KG1 (cell line): ENCODE results near the gene PRKAR1B.
"Not testable (repeated sequence)": the region's sequence is repeated elsewhere in the genome, so short reads cannot be mapped to it uniquely, and the experiment has no call there.

Experiments used
- DNase-seq: peaks from one replicate; lab custom pipeline; 2025; lab: John Stamatoyannopoulos, UW

PRKAR1B gene

DNA sequence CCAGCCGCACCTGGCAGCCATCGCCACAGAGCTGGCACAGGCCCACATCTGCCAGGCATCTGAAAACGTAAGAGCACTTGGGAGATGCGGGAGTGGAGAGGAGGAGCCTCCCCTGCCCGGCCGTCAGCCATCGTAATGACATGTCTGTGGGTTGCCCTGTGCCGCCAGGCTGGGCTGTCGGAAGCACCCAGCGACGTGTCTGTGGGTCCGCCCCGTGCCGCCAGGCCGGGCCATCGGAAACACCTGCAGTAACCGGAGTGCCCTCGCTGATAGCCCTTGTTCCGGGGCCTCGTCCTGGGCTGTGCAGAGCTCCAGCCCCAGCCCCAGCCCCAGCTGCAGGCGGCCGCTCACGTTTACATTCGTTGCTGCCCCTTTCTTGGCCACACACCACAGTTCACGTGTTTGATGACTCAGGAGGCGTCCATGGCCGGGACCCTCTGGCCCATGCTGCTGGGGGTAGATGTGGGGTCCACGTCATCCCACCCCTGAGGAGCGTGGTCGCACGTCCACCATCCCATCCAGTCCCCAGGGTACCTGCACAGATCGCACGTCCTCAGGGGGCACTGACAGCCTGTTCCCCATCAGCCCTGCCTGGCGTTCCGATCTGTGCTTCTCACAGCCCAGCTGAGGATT is 30.0 kb upstream of the PRKAR1B start:
- no peak for DNase-seq

DNA sequence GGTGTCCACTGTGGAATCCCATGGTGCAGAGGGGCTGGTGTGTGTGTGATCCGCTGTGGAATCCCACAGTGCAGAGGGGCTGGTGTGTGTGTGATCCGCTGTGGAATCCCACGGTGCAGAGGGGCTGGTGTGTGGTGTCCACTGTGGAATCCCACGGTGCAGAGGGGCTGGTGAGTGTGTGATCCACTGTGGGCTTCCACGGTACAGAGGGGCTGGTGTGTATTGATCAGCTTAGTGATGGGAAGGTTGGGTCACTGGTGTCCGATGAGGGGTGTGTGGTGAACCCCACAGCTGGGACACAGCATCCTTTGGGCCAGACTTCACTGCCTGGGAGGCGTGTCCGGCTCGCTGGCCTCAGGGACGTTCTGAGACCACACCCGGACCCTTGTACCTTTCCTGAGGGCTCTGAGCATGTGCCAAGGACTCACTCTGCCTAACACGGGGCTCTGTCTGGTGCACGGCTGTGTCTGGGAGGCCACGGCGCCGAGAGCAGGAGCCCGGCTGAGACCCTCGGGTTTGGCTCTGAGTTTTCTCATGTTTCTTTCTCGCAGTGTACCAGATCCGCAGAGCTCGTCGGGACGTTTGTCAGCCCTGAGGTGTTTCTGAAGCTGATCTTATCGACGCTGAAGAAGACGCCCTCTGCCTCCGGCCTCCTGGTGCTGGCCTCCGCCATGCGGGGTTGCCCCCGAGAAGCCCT is 29.3 kb upstream of the PRKAR1B start:
- no peak for DNase-seq

DNA sequence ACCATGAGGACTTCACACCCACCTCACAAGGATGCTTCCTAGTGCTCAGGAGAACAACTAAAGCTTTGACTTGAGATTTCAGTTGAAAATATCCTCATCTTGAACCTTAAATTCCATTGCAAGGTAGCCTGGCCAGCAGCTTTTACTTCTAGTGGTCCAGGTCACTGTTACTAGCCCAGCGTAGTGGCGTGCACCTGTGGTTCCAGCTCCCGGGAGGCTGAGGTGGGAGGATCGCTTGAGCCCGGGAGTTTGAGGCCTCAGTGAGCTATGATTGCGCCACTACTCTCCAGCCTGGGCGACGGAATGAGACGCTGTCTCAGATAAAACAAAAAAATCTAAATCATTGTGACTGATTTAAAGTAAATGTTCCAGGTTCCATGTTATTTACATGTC is 28.3 kb upstream of the PRKAR1B start:
- DNase-seq = no peak

DNA sequence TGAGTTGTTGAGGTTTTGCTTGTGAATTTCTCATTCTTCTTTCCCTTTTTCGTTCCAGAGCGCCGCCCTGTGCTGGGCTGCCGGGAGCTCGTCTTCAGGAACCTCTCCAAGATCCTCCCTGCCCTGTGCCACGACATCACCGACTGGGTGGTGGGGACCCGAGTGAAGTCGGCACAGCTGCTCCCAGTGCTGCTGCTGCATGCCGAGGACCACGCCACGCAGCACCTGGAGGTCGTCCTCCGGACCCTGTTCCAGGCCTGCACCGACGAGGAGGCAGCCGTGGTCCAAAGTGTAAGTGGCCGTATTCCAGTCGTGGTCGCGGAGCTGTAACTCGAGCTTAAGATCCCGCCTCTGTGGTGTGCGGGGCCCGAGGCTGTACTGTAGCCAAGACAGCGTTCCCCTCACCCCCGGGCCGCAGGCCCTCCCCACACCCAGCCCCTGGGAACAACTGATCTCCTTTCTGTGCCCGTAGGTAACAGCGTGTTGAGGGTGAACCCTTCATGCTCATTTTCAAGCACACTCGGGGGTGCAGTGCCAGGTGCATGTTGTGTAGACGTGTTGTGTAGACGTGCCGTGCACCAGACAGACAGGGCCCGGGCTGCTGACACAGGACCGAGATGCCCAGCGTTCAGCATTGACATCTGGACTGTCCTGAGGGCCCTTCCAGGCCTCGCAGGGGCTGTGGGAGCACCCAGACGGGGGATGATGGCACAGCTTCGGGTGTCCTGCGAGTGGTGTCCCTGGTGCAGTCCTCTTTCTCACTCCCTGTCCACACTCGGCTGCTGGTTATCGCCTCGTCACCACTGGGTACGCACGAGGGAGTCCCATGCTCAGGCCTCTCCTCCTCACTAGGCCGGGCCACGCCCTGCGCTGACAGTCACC is 27.7 kb upstream of the PRKAR1B start:
- no peak for DNase-seq

DNA sequence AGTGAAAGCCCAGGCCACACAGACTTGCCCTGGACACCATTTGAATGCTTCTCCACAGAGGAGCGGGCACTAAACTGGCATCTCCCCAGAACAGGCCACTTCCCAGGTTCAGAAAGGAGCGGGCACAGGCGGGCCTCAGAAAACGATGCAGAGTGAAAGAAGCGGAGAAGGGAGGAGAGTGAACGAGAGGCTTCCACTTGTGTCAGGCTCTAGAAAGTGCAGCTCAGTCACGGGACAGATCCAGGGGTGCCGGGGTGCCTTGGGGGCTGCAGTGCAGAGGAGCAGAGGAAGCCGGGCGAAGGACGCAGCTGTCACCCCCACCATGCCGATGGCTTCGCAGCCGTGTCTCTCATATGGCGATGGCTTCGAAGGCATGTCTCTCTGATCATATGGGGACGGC is 26.1 kb upstream of the PRKAR1B start:
- DNase-seq = no peak

DNA sequence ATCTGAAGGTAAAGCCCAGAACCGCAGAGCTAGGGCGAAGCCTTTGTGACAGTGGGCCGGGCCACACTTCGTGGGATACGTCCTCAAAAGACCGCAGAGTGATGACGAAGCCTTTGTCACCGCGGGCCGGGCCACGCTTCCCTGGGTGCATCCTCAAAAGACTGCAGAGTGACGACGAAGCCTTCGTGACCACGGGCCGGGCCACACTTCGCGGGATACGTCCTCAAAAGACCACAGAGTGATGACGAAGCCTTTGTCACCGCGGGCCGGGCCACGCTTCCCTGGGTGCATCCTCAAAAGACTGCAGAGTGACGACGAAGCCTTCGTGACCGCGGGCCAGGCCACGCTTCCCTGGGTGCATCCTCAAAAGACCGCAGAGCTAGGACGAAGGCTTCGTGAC is 25.2 kb upstream of the PRKAR1B start:
- DNase-seq = not testable (repeated sequence)

DNA sequence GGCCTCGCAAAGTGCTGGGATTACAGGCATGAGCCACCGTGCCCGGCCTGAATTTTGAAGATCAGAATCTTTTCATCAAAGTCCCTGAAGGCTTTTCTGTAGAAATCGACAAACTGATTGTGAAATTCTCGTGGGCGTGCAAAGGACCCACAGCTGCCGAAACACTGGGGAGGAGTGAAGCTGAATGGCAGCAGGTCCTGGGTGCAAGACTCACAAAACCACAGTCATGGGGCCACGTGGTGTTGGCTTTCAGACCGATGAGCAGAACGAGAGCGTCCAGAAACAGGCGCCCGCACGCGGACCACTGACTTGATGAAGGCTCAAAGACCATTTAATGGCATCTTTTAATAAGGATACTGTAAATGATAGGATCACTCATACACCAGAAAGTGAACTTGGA is 24.7 kb upstream of the PRKAR1B start:
- DNase-seq = no peak

DNA sequence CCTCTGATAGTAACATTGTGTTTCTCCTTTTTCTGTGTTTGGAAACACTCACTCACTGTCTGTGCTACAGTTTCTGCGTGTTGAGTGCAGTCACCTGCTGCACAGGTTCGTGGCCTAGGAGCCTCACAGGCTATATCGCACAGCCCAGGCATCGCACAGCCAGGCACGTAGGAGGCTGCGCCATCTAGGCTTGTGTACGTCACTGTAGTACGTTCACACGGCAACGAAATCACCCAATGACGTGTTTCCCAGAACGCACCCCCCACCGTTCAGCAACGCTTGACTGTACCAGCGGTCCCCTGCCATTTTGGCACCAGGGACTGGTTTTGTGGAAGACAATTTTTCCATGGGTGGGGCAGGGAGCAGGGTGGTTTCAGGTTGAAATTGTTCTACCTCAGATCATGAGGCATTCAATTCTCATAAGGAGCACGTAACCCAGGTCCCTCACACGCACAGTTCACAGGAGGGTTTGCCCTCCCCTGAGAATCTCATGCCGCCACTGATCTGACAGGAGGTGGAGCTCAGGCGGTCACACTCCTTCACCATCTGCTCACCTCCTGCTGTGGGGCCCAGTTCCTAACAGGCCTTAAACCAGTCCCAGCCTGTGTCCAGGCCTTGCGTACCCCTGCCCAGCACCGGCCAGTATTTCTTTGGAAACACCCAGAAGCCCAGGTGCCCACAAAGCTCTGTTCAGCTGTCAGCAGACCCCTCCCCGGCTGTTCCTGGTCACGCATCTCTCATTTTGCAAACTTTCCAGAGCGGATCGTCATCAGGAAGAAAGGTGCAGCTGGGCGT is 23.2 kb upstream of the PRKAR1B start:
- no peak for DNase-seq

DNA sequence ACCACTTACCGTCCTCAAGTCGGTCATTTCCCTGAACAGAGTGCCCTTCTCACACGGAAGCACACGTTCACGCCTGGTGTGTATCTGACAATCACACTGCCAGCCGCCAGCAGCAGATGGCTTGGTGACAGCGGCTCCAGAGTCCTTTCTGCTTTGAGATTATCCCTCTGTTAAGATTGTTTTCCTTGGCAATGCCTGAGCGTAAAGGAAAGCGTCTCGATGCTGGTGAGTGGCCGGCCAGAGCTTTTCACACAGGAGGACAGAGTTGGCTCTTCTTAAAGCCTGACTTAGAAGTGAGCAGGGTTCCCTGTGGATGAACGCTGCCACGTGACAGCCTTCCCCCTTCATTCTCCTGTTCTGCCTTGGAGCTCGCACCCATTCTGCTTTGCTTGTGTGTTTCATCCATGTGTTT is 22.1 kb upstream of the PRKAR1B start:
- DNase-seq = no peak

DNA sequence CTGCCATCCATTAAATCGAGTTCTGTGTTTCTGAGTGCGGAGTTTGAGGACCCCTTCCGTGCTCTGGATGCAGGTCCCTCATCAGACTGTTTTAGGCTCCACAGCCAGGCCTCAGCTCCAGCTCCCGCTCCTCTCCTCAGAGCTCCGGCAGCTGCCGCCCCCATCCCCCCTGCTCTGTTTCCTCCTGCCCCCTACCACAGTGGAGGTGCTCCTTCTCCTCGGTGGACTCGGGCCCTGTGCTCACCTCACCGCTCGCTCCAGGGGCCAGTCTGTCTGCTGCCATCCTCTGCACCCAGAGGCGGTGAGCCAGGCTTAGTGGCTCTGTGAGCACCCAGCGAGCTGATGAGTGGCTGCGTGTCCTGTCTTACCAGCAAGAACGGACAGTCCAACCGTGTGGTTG is 21.4 kb upstream of the PRKAR1B start:
- no peak for DNase-seq

DNA sequence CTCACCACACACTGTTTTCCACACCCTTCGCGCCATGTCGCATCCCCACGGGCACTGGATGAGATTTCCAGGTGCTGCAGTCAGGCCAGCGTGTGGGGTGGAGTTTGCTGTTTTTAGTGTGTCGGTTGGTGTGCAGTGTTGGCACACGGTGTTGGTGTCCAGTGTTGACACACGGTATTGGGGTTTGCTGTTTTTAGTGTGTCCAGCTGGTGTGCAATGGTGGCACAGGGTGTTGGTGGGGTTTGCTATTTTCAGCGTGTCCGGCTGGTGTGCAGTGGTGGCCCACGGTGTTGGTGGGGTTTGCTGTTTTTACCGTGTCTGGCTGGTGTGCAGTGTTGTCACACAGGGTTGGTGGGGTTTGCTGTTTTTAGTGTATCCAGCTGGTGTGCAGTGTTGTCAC is 20.1 kb upstream of the PRKAR1B start:
- no peak for DNase-seq

DNA sequence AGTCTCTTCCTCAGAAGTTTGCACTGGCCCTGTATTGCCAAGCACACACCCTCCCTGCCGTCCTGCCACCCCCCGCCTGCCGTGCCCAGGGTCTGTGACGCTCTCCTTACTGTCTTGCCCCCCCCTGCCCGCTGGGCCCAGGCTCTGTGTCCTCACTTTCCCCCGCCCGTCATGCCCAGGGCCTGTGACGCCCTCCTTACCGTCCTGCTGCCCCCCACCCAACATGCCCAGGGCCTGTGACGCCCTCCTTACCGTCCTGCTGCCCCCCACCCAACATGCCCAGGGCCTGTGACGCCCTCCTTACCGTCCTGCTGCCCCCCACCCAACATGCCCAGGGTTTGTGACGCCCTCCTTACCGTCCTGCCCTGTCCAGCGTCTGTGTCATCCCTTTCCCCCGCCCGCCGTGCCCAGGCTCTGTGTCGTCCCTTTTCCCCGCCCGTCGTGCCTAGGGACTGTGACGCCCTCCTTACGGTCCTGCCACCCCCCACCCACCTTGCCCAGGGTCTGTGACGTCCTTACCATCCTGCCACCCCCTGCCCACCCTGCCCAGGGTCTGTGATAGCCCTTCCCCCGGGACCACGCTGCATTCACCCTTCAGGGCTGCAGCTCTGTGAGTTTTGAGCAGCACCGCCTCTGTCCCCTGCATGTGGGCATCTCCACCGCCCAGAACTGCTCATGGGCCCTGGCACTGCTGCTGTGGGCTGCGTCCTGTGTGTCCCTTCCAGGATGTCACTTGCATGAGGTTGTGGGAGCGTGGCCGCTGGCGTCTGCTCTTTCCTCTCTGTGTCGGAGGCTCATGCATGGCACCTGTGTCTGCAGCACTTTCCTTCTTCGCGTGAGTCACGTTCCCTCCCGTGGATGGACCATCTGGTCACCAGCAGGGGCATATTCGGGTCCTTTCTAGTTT is 19.3 kb upstream of the PRKAR1B start:
- no peak for DNase-seq

DNA sequence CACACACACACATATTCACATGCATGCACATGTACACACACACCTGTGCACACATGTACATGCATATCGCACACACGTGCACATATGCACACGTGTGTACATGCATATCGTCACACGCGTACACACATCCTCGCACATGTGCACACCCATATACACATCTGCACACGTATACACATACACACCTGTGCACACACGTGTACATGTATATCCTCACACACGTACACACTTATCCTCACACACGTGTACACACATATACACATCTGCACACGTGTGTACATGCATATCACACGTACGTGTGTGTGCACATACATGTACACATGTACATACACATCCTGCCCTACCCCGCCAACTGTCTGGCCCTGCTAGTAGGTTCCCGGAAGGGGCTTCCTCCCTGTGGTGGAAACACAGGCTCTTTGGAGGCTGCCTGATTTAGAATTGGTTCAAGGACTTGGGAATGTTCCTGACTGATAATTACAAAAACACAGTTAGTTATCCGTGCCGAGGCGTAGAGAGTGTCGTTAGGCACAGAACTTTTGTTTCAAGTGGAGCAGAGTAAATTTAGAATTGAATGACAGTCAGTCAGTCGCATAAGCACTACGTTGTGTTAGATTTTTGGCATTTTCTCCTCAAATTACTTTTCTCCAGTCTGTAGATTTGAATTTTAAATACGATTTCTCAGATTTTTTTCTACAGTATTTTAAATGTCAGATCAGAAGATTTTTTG is 18.5 kb upstream of the PRKAR1B start:
- no peak for DNase-seq

DNA sequence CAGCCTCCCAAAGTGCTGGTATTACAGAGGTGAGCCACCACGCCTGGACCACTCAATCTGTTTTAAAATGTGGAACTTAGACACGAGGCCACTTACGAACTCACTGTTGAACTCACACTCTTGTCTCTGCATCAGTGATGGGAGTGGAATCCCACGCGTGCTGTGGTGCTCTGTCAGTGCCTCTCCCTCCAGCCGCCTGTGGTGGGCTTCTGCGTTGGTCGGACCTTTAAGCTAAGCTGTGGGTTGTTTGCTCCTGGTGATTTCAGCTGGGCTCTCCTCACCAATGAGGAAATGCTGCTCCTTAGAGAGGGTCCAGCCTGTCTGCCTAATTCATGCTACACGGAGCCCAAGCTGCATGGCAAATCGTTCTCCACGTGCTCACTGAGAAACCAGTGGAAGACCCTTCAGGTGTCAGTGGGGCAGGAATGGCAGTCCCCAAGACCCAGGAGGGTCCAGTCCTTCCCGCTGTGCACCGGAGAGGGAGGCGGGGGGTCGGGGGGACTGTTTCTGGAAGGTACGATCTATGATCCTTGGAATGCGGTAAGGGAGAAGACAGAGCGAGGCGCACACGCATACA is 17.9 kb upstream of the PRKAR1B start:
- no peak for DNase-seq

DNA sequence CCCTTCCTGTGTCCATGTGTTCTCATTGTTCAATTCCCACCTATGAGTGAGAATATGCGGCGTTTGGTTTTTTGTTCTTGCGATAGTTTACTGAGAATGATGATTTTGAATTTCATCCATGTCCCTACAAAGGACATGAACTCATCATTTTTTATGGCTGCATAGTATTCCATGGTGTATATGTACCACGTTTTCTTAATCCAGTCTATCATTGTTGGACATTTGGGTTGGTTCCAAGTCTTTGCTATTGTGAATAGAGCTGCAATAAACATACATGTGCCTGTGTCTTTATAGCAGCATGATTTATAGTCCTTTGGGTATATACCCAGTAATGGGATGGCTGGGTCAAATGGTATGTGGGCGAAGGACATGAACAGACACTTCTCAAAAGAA is 17.0 kb upstream of the PRKAR1B start:
- DNase-seq = not testable (repeated sequence)

DNA sequence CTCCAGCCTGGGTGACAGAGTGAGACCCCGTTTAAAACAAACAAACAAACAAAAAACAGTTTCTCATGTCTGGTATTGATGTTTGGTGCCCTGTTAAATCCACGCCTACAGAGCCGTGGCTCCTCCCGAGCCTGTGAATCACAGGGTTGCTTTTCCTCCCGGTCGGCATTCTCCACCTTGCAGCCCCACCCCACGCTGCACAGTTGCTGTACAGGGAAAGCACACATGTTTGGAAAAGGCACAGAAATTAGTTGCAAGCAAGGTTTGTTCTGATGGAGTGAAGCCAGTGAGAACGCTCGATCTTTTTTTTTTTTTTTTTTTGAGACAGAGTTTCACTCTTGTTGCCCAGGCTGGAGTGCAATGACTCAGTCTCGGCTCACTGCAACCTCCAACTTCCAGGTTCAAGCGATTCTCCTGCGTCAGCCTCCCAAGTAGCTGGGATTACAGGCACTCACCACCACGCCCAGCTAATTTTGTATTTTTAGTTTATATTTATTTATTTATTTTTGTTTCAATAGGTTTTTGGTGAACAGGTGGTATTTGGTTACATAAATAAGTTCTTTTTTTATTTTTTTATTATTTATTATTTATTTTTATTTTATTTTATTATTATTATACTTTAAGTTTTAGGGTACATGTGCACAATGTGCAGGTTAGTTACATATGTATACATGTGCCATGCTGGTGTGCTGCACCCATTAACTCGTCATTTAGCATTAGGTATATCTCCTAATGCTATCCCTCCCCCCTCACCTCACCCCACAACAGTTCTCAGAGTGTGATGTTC is 16.5 kb upstream of the PRKAR1B start:
- not testable (repeated sequence) for DNase-seq

DNA sequence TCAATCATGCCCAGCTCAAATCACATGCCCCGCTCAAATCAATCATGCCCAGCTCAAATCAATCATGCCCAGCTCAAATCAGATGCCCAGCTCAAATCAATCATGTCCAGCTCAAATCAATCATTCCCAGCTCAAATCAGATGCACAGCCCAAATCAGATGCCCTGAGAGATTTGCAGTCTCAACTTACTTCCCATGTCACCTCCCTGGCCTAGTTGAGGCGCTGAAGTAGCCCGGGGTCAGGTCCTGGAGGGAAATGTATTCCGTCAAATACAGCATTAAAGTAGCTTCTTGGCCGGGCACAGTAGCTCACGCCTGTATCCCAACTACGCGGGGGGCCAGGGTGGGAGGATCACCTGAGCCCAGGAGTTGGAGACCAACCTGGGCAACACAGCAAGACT is 15.7 kb upstream of the PRKAR1B start:
- no peak for DNase-seq

DNA sequence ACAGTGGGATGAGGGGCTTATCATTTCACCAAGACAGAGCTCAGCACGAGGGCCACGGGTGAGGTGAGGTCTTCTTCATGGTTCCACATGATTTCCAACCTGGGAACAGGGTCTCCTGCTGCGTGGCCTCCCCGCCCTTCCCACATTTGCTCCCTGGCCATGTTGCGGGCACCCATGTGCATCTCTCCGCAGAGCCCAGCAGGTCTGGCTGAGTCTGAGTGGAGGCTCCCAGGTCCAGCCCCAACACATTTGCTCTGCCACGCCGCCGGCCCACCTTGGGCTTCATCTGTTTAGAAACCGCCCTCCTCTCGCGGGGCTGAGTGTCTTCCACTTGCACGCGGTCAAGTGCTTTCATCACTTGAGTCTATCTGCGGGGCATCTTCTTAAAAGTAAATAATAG is 14.8 kb upstream of the PRKAR1B start:
- DNase-seq = no peak

DNA sequence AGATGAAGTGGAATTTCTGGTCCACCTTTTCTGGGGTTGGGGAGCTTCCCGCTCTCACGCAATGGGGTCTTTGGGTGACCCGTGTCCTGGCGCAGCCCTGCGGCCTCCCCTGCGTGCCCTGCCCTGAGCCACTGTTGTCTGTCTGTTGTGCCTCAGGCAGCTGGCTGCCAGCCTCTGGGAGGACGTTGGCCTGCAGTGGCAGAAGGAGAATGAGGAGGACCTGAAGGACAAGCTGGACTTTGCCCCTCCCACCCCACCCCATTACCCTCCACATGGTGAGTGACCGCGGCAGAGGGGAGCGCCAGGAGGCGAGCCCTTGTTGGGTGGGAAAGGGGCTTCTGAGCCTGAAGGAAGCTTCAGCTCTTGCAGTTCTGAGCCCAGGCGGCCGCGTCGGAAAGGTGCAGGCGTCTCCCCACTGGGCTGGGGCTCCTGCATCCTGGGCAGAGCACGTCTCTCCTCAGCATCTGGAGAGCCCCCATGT is 14.2 kb upstream of the PRKAR1B start:
- DNase-seq = no peak
